OCI-M2 (cell line): ENCODE results near the gene TCOF1.

ENCODE experiments used
- DNase-seq: peaks from one replicate; lab custom pipeline; 2025; ENCODE audit not compliant: unreplicated experiment; lab: John Stamatoyannopoulos, UW

The TCOF1 gene

GRCh38 chr5:150347451-150347850, 10.0 kb upstream of the TCOF1 start:
- no peak for DNase-seq

- DNase-seq = no peak
These were observed 7.7 kb upstream of the TCOF1 start for GRCh38 chr5:150349681-150350275.

- DNase-seq = no peak
These were observed 6.8 kb upstream of the TCOF1 start for GRCh38 chr5:150350524-150351344.

GRCh38 chr5:150352244-150353031, 5.1 kb upstream of the TCOF1 start:
- DNase-seq = no peak

GRCh38 chr5:150353032-150353675, 4.3 kb upstream of the TCOF1 start:
- no peak for DNase-seq

- no peak for DNase-seq
These were observed 1.7 kb upstream of the TCOF1 start for GRCh38 chr5:150355791-150356190.

- DNase-seq = no peak
These were observed 762 bp upstream of the TCOF1 start for GRCh38 chr5:150356575-150357294.

- DNase-seq = no peak
These were observed 981 bp downstream of the TCOF1 start for GRCh38 chr5:150358261-150359095.

- DNase-seq = no peak
These were observed 3.8 kb downstream of the TCOF1 start for GRCh38 chr5:150361301-150361700.

- no peak for DNase-seq
These were observed 5.7 kb downstream of the TCOF1 start for GRCh38 chr5:150363185-150363584.

- DNase-seq = no peak
These were observed 6.5 kb downstream of the TCOF1 start for GRCh38 chr5:150364004-150364403.

- no peak for DNase-seq
These were observed 11.0 kb downstream of the TCOF1 start for GRCh38 chr5:150368526-150368925.

GRCh38 chr5:150372639-150373038, 15.1 kb downstream of the TCOF1 start:
- DNase-seq = no peak

GRCh38 chr5:150374651-150375050, 17.2 kb downstream of the TCOF1 start:
- no peak for DNase-seq

- no peak for DNase-seq
These were observed 19.6 kb downstream of the TCOF1 start for GRCh38 chr5:150376799-150377771.

- DNase-seq = no peak
These were observed 20.6 kb downstream of the TCOF1 start for GRCh38 chr5:150377964-150378694.

- no peak for DNase-seq
These were observed 27.2 kb downstream of the TCOF1 start for GRCh38 chr5:150384701-150385100.
